ENCODE measurements around the gene TACR1.

TACR1 gene

DNA sequence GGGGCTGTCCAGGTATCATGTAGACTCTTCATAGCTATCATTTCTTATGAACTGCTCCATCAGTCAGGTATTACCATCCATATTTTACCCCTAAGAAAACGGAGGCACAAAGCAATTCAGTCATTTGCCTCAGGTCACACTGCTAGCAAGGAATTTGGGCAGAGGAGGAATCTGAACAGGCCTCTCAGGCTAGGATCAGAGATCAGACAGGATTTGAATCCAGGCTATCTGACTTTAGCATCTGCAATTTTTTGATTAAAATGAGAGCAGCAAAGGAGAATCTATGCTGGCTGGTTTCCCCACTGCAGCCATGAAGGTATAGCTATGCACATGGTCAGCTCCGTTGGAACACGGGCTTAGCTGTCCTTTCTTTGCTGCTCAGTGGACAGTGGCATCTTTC is 60.1 kb downstream of the TACR1 start:
- DNase-seq, result no peak

DNA sequence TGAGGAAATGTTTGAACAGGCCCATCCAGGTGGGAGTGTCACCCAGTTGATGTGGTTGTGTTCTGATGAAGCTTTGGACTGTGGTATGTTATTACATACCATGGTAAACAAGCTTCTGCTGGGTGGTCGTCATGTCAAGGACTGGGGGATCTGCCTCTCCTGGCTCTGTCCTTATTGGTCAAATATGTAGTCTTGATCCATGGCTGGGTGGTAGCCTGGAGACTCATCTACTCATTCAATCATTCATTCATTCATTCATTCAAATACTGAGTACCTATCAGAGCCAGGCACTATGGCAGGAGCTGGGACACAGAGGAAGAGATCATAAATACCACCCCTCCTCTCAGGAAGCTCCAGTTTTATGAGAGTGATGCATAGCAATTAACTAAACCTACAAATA is 60.8 kb downstream of the TACR1 start:
- no peak for DNase-seq

DNA sequence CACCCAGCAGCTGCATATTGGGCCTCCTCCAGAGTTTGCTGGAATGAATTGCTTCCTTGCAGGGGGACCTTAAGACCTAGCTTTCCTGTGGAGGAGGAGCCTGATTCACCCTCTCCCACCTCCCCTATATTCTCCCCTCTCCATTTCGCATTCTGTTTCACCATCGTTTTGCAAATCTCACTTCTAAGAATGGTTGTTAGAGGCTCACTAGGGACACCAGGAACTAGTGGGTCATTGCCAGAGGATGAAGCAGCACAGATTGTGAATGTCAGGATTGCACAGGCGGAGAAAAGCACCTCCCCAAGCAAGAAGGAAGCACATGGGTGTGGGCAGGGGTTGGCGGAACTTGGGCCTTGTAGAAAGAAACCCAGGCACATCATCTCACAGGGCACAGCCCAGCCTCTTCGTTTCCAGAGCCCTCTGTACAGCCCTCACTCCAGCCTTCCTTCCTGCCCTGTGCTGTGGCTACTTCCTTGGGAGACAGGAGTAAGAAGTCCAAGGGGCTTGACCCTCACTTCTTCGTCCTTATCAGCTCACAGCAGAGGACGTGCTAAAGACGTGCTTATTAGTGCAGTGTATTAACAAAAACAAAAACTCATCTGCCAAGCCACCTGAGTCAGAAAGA is 63.4 kb downstream of the TACR1 start:
- DNase-seq, result no peak

GRCh38 chr2:75134860-75135259 is 64.5 kb downstream of the TACR1 start:
- DNase-seq, result no peak

GRCh38 chr2:75133621-75134570 is 65.4 kb downstream of the TACR1 start:
- no peak for DNase-seq

DNA sequence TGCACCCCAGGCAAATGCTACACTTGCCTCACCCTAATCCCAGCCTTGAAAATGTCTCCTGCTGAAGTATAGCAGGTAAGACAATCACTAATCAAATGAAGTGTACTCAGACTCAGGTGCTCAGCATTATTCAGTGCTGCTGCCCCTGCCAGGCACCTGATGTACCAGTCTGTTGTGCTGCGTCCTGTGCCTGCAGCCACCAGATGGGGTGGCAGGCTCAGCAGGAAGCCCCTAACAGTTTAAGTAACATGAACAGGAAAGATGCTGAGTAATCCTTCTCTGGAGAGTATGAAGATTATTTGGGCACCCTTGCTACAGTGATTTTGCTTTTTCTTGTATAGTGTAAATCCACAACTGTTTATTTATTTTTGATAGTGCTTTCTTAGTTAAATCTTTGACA is 69.1 kb downstream of the TACR1 start:
- no peak for DNase-seq

GRCh38 chr2:75123876-75124275 is 75.4 kb downstream of the TACR1 start:
- DNase-seq, result no peak

GRCh38 chr2:75113231-75113869 is 86.0 kb downstream of the TACR1 start:
- DNase-seq, result no peak

DNA sequence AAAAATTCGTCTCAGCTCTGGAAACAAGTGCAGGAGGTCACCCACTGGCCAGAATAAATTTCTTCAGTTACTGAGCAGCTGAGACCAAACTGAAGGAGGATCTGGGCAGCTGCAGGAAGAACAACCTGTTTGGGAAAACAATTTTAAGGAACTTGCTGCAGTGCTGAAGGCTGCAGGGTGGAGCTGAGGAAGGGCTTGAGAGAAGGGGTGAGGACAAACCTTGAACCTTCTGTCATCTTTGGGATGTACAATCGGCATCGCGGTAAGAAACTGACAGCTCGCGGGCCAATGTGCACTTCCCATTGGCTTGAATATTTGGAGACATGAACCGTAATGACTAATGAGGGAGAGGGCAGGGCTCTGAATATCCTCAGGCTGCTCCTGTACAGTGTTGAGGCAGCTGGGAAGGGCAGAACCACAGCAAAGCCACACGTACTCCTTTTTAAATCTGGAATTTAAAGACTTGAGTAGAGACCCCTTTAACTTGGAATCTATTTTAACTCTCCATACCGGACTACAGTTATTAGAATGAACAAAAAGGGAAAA is 90.3 kb downstream of the TACR1 start:
- no peak for DNase-seq

GRCh38 chr2:75102011-75102410 is 97.3 kb downstream of the TACR1 start:
- DNase-seq, result no peak

DNA sequence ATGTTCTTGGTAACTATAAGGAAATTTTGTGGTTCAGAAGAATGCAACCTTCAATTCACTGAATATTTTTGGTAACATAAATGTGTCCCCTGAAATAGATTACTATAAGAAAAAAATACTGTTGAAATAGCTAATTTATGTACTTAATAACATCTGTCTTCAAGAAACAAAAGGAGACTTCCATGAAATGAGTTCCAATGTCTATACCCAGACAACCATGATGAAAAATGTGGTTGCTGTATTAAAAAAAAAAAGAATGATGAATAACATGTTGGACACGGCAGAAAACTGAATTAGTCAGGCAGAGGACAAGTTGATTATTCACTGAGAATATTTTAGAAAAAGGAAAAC is 98.5 kb downstream of the TACR1 start:
- DNase-seq, result no peak

- DNase-seq, result no peak
These were observed 99.1 kb downstream of the TACR1 start for GRCh38 chr2:75100011-75100800.

DNA sequence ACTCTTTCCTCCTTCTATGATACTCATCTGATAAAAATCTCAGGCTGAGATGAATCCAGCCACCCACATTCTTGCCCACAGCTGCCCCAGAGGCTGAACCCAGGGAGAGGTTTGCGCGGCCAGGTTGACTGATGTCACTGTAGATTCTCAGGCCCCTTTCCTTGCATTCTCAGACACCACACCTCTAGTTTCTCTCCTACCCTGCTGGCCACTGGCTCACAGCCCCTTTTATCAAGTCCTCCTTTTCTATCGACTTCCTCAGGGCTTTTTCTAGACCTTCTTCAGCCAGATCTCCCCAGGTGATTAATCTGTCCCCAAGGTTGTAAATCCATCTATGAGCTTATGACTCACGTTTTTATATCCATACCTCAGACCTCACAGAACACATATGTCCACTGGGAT is 99.8 kb downstream of the TACR1 start:
- DNase-seq, result no peak

- peak; percentile 13 for DNase-seq
These were observed 100.5 kb downstream of the TACR1 start for GRCh38 chr2:75098856-75099255.

DNA sequence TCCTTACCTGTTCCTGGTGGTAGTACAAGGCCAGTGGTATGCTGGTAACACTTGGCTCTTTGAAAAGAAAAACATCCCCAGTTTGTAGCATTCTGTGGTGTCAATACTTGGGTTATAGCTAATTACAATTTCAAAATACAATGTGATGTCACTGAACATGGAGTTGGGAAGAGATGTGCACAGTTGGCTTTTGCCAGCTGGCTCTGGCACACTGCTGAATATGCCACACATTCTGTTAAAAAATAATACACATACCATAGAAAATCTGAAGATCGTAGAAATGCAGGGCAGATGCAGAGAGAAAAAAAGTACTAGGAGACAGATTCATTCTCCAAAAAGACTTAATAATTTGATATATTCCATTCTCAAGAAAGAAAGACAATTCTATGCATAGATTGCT is 101.5 kb downstream of the TACR1 start:
- no peak for DNase-seq

- no peak for DNase-seq
These were observed 104.9 kb downstream of the TACR1 start for GRCh38 chr2:75094405-75094804.

GRCh38 chr2:75090770-75091515 is 108.4 kb downstream of the TACR1 start:
- no peak for DNase-seq

DNA sequence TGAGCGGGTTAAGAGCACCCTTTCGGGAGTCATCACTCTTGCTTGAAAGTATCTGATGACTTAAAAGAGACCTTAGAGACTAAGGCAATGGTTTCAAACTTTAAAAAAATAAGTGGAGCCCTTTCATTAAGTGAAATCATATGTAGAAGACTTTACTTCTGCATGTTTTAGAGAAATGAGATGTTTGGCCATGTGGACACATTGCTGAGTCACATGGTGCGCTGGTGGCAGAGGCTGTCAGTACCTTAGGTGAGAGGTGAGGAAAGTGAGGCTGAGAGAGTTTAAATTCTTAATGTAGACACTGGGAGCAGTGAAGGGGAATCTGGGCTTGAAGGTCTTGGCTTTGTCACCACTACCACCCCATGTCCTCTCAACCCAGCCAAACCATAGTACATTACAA is 109.8 kb downstream of the TACR1 start:
- DNase-seq, result no peak

DNA sequence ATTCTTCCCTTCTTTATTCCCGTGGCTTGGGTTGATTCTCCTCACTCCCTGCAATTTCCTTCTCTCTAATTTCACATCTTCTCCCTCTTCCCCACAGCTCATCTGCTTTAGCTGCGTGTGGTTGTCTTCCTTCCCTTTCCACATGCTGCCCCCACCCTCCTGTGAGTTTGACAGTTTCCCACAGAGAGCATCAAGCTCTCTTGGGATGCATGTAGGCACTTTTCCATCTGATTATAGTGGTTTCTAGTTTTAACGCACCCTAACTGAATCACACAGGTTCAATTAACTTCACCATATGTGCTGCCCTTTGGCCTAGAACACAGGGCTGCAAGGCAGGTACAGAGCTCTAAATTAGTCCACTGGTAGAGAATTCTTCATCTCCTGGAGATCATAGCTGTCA is 110.5 kb downstream of the TACR1 start:
- no peak for DNase-seq

DNA sequence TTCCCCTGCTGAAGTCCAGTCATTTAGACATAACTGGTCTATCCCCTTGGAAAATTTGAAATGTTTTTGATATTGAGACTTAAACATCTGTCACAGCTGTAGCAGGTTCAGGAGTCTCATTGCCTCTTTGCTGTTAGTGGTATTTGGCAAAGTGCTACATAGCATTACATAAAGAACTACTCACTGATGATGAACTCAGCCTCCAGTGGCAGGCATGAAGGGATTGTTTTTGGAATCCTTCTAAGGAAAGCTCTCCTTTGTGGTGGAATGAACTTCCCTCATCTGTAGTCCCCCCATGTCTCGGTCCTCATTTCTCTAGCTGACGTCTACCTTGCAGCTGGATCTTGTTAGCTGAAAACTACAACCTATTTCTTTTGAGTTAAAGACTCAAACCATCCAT is 111.6 kb downstream of the TACR1 start:
- no peak for DNase-seq

GRCh38 chr2:75079575-75079974 is 119.7 kb downstream of the TACR1 start:
- no peak for DNase-seq

DNA sequence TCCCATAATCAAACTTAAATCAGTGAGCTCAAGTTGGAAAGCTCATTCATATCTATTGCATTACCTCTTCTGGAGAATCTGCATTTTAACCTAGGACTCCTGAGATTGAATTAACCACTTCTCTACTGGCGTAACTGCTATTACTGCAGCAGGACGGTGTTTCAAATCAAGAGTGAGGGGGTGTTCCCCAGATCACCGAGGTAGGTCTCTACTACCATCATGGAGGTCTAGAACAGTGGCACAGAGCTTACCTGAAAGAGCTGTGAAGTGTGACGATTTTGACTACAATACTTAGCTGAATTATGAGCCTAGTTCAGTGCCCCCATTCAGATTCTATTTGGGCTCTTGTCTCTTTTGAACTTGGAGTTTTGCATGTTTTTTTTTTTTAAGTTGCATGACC is 121.4 kb downstream of the TACR1 start:
- no peak for DNase-seq
